ENCODE data around the gene CCDC92B. TPM values are rescaled to one million over a fixed set of nuclear protein-coding genes. Genes with fewer than 3 reads are reported as not detected.

Gene CCDC92B
- total RNA-seq, 1 experiment from 2014 or later = 15.2 TPM

DNA sequence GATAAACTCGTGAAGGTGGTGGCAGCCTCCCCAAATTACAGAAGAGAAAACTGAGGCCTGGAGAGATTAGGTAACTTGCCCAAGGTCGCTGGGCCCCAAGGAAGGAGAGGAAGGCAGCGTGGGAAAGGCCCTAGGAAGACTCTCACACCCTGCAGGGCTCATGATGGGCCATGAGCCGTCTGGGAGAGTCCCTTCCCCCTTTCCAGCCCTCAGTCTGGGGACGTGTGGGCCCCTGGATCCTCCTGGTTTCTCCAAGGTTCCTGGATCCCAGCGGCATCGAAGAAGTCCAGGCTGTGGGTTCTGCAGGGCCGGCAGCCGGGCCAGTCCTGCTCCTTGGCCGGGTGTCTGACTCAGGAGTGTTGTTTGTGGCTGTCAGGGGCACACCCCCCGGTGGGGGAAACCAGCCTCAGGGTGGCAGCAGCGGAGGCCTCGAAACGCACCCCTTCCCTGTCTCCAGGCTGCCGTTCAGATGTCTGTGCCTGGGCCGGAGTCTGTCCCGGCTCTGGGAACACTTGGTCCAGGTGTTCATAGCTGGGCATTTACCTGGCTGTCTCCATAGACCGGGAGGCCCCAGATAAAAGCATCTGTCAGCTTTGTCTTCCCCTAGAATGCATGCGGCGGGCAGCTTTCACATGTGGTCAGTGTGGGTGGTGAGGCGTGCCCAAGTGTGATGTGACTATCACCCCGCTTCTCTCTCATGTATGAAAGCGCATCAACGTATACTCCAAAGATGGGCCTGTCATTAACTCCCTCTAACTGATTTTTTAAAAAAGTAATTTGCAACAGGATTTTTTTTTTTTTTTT is 43.1 kb upstream of the CCDC92B start (continued):
- no peak for TF ChIP-seq ZBTB43 (CRISPR knock-in tag; IDR thresholded peaks at IDR 0.05)

DNA sequence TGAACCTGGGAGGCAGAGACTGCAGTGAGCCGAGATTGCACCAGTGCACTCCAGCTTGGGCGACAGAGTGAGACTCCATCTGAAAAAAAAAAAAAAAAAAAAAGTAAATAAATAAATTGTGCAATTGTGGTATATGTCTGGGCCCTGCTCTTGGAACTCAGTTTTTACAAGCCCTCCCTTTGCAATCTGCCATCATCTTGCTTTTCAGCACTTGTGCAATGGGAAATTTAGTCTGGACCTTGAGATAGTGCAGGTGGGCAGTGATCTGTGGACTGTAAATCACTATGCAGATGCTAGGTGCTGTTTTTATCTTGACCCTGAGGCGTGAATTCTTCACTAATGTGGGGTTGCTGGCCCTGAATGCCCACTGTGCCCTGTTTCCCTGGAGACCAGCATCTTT is 40.2 kb upstream of the CCDC92B start:
- H3K4me3 Mint-ChIP-seq = no peak overlapping the region
- H3K36me3 Mint-ChIP-seq = no peaks in the 10 kb centered on the region
- POLR2A ChIA-PET = interaction anchor here (0.7 kb wide), 1 partner anchor 859 kb away, joined by 10 read pairs; no protein-coding TSS in a partner anchor
- CTCF ChIA-PET = interaction anchor here (0.8 to 2.7 kb wide), 4 partner anchors 12 to 223 kb away, joined by 3 to 16 read pairs (median 6); no protein-coding TSS in a partner anchor
- H3K27ac Mint-ChIP-seq = no peak overlapping the region
- DNase-seq (ENCODE audit: low spot score) (no peak), ATAC-seq (no peak)
- peaks cover 4% of the 10 kb centered on the region for H3K4me1 Mint-ChIP-seq
- TF ChIP-seq NR1H2 (CRISPR knock-in tag; IDR thresholded peaks at IDR 0.05) (no peak), ZNF138 (CRISPR knock-in tag; conservative IDR thresholded peaks at IDR 0.05) (no peak), ZNF232 (CRISPR knock-in tag; IDR thresholded peaks at IDR 0.05) (no peak), ATF2 (CRISPR knock-in tag; IDR thresholded peaks at IDR 0.05; ENCODE audit: borderline replicate concordance, low read depth) (no peak), GABPB1 (CRISPR knock-in tag; IDR thresholded peaks at IDR 0.05) (no peak), NR3C1 (CRISPR knock-in tag; conservative IDR thresholded peaks at IDR 0.05; ENCODE audit: low read depth) (no peak), CBFB (CRISPR knock-in tag; IDR thresholded peaks at IDR 0.05; ENCODE audit: low read depth) (no peak), HMGA2 (CRISPR knock-in tag; IDR thresholded peaks at IDR 0.05) (no peak), GRHL2 (CRISPR knock-in tag; IDR thresholded peaks at IDR 0.05; ENCODE audit: insufficient replicate concordance, severe bottlenecking) (no peak), TEAD1 (CRISPR knock-in tag; IDR thresholded peaks at IDR 0.05) (no peak), ZNF532 (CRISPR knock-in tag; IDR thresholded peaks at IDR 0.05; ENCODE audit: borderline replicate concordance) (no peak), SOX15 (CRISPR knock-in tag; IDR thresholded peaks at IDR 0.05) (no peak), JUN (CRISPR knock-in tag; IDR thresholded peaks at IDR 0.05) (no peak), ZNF219 (CRISPR knock-in tag; IDR thresholded peaks at IDR 0.05; ENCODE audit: borderline replicate concordance) (no peak)
- TF ChIP-seq, protein P1, sequence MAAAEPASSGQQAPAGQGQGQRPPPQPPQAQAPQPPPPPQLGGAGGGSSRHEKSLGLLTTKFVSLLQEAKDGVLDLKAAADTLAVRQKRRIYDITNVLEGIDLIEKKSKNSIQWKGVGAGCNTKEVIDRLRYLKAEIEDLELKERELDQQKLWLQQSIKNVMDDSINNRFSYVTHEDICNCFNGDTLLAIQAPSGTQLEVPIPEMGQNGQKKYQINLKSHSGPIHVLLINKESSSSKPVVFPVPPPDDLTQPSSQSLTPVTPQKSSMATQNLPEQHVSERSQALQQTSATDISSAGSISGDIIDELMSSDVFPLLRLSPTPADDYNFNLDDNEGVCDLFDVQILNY (CRISPR knock-in tag; IDR thresholded peaks at IDR 0.05) = no peak
- TF ChIP-seq, protein P2, sequence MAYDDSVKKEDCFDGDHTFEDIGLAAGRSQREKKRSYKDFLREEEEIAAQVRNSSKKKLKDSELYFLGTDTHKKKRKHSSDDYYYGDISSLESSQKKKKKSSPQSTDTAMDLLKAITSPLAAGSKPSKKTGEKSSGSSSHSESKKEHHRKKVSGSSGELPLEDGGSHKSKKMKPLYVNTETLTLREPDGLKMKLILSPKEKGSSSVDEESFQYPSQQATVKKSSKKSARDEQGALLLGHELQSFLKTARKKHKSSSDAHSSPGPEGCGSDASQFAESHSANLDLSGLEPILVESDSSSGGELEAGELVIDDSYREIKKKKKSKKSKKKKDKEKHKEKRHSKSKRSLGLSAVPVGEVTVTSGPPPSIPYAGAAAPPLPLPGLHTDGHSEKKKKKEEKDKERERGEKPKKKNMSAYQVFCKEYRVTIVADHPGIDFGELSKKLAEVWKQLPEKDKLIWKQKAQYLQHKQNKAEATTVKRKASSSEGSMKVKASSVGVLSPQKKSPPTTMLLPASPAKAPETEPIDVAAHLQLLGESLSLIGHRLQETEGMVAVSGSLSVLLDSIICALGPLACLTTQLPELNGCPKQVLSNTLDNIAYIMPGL (CRISPR knock-in tag; IDR thresholded peaks at IDR 0.05) = no peak
- no peaks in the 10 kb centered on the region for H3K27me3 Mint-ChIP-seq (ENCODE audit: low read depth)
- no peaks in the 10 kb centered on the region for H3K9me3 Mint-ChIP-seq

All from WTC11 (cell line).